Ammon's horn (tissue), 1 donor: ENCODE data around the gene DNAJC19.

Experiments used
- DNase-seq: peaks from one replicate; pipeline ENCODE4 v3.0.0-alpha.2; 2016; ENCODE audit warnings: low spot score

Gene DNAJC19

DNA sequence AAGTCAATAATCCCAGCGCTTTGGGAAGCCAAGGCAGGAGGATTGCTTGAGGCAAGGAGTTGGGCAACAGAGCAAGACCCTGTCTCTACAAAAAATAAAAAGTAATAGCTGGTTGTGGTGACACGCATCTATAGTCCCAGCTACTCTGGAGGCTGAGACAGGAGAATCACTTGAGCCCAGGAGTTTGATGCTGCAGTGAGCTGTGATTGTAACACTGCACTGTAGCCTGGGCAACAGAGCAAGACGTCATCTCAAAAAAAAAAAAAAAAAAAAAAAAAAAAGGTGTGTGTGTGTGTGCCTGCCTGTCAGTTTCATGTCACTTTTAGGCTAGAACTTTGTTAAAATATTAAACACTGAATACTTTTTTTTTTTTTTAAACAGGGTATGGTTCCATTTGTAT lies 28.4 kb downstream of the DNAJC19 start:
- DNase-seq = no peak

DNA sequence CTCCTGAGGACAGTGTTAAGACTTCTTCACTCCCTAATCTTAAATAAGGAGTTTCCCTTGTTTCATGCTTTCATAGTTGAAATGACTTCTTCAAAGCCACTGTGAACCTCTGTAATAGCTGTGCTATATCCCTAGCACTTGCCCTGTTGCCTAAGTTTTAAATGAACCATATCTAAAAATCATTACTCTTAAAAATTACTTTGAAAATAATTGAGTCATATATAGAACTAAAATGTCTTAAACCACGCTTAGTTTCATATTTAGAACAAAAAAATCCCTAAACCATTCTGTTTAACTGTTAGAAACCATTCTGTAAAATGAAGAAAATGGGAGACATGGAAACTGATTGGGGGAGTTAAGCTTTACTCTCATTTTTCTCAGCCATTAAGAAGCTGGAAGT lies 29.8 kb downstream of the DNAJC19 start:
- DNase-seq = no peak

DNA sequence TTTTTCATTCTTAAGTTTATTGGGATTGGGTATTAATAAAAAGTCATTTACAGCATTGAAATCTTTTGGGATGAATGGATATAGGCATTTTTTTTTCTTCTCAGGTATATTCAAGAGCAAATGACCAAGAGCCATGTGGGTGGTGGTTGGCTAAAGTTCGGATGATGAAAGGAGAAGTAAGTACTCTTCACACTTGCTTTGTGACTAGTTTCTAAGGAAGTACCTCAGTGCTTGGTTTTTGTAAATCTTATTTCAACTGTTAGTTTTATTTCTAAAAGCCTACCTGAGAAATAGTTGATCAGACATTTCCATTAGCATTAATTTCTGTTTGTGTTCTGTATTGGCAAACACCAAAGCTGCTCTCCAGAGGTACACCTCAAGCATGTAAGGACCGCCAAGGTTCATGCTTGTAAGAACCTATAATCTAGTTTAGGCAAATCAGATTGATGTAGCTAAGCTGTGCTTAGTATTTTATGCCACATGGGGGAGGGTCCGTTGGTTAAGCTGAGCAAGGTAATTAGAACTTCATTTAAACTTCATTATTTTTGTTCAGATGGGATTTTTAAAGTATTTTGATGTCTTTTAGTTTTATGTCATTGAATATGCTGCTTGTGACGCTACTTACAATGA lies 41.7 kb downstream of the DNAJC19 start:
- DNase-seq = no peak

DNA sequence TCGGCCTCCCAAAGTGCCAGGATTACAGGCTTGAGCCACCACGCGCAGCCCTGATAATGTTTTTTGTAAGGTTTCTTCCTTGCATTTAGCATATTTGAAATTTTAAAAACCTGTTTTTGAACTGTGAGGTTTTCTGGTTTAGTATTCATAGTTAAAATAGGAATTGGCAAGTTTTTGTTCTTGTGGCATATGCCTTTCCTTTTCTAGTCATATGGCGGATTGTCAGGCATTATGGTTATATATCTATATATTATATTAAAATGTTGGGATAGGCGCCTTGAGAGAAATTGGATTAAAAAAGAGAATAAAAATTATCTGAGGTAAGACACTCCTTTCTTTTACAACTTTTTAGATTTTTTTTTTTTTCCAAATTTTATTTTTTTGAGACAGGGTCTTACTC lies 48.7 kb downstream of the DNAJC19 start:
- DNase-seq = no peak

DNA sequence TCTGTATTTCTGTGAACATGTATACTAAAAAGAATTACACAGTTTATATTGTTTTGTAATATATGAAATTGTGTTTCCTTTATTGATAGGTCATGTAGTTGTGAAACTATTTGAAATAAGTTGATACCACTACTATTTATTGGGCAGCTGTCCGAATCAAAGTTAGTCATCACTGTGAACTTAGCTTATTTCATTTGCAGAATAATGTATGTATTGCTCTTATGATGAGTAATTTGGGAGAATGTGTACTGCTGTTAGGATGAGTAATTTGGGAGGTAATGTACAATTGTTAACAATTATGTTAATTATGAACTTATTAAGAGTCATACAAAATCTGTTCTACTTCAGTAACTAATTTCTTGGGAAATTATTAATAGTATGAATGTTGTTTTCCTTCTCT lies 54.9 kb downstream of the DNAJC19 start:
- no peak for DNase-seq
